Adipose tissue (tissue), 3 donors: ENCODE data around the gene PRSS36. TPM values are rescaled to one million over a fixed set of nuclear protein-coding genes. Genes with fewer than 3 reads are reported as not detected.
"Not testable (repeated sequence)": the region's sequence is repeated elsewhere in the genome, so short reads cannot be mapped to it uniquely, and the experiment has no call there.

Experiments
- H3K27ac ChIP-seq: one replicate; pipeline ENCODE4 v1.5.1; 2013; ENCODE audit warnings: low read depth, low read length
- WGBS, 3 donors: extraction: QIAGEN DNeasy Blood & Tissue Kit; methylation state at CpG; one replicate each; pipeline ENCODE4 v1.1.7; 2013; 5-methylcytosine and 5-hydroxymethylcytosine counted together
- polyA plus RNA-seq, 3 donors: library from polyadenylated mRNA; stranded (reverse); fragments of 200-250 nt; gene quantifications; one replicate each; pipeline ENCODE4 v1.2.3, GENCODE V29; 2013
- donor health status: healthy with polysubstance abuse.
- donor health status: Bipolar disorder and iron deficiency.
- donor health status: healthy.

Gene PRSS36
- polyA plus RNA-seq, 3 donors, result 2.4 to 3.8 (median 3.4) TPM

DNA sequence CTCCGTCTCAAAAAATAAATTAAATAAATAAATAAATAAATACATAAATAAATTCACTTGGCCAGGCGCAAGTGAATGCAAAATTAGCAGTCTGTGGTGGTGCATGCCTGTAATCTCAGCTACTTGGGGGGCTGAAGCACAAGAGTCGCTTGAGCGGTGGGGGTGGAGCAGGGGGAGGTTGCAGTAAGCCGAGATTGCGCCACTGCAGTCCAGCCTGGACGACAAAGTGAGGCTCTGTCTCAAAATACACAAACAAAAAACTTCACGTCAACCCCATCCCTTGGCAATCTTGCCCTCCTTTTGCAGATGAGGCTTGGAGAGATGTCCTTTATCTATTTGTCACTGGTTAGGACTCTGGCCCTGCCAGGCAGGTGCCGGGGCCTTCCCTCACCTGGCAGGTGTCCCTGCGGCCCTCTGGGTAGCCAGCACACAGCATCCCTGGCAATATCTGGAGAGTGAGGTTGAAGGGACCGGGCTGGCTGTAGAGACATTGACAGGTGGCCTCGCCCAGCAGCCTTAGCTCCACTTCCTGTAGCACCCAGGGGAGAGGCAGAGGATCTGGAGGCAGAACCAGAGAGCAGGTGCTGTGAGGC is 4.4 kb downstream of the PRSS36 start:
- H3K27ac ChIP-seq, result no peak overlapping the region
- WGBS, 3 donors, result 75 to 83% (median 79%) methylated on average over 12 of the region's 12 CpGs

- not testable (repeated sequence) for H3K27ac ChIP-seq
- WGBS, 3 donors, result 89 to 90% (median 89%) methylated on average over 7 of the region's 7 CpGs
Measured at GRCh38 chr16:31144418-31144817, 5.4 kb downstream of the PRSS36 start.

DNA sequence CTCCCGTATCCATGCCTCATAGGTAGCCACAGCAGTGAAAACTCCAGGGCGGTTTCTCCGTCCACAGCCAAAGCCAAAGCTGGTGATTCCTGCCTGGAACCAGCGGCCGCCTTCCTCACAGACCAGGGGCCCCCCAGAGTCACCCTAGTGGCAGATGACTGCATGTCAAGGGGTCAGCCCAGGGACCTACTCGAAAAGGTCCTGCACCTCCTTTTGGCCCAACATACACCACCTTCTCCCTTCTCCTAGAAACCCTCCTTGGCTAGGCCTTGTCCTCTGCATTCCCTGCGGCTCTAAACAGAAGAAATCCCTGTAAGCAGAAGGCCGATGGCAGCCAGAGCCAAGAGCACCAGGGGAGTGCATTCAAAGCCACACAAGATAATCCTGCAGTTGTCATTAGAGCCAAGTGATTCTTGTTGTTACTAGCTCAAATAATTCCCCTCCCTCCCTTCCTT is 6.1 kb downstream of the PRSS36 start:
- WGBS, 3 donors, result 86 to 96% (median 93%) methylated on average over 8 of the region's 8 CpGs
- no peak overlapping the region for H3K27ac ChIP-seq

DNA sequence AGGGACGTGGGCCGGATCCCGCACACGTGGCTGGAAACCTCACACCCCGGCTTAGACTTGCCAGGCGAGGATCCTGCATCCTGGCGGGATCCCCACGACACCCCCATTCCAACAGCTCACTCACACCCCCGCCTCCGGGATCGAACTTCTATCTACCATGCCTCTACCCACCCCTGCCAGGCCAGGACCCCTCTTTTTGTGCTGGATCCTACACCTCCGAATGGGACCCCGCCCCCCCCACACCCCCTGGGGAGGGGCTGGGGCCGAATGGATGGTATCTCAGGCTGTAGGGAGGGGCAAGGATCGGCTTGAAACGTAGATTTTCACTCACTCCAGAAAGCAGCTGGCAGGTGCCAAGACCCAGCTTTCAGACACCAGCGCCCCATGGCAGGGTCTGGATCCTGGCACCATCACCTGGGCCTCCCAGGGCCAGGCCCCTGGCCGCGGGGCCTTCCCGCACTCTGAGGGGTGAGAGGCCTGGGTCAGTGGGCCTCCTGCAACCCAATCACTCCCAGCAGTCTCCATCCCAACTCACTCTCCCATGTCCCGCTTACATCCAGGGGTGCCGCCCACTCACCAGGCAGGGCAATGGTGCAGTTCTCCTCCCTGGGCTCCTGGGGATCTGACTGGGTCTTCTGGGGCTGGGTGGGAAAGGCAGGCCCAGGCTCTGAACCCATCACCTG is 6.7 kb downstream of the PRSS36 start:
- H3K27ac ChIP-seq, result no peak overlapping the region
- 58 to 63% (median 58%) methylated on average over 20 to 22 of the region's 22 CpGs for WGBS, 3 donors

DNA sequence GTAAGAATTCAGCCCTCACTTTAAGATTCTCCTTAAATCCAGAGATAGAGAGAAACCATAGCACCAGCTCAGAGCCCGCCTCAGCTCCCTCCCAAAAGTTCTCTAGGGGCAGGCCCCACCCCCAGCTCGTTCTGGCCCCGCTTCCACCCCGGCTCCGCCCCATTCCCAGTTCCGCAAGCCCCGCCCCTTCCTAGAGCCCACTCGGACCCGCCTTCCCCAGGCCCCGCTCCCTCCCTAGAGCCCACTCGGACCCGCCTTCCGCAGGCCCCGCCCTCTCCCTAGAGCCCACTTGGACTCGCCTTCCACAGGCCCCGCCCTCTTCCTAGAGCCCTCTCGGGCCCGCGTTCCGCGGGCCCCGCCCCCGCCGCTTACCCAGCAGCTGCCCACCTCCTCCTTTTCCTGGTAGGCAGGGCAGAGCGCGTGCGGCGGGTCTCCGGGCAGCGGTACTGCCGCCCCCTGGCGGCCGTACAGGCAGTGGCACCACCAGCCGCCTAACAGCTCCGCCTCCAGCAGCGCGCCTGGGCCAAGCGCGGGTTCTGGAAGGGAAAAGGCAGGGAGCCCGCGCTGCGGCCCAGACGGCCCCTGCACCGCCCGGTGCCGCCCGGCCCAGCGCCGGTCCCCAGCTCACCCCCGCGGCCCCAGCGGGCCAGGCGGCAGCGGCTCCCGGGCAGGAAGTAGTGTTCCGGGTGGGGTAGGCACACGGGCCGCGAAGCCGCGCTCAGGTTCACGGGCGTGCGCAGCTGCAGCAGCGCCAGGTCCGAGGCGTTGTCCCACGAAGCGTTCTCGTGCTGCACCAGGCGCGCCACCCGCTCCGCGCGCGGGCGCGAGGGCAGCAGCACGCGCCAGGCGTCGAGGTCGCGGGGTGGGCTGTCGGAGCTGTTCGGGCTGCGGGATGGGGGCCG is 7.5 kb downstream of the PRSS36 start:
- no peak overlapping the region for H3K27ac ChIP-seq
- 3 to 5% (median 4%) methylated on average over 75 to 89 of the region's 89 CpGs for WGBS, 3 donors

- WGBS, 3 donors, result 16 to 29% (median 28%) methylated on average over 10 of the region's 10 CpGs
- no peak overlapping the region for H3K27ac ChIP-seq
Measured at GRCh38 chr16:31141489-31142108, 8.3 kb downstream of the PRSS36 start.

DNA sequence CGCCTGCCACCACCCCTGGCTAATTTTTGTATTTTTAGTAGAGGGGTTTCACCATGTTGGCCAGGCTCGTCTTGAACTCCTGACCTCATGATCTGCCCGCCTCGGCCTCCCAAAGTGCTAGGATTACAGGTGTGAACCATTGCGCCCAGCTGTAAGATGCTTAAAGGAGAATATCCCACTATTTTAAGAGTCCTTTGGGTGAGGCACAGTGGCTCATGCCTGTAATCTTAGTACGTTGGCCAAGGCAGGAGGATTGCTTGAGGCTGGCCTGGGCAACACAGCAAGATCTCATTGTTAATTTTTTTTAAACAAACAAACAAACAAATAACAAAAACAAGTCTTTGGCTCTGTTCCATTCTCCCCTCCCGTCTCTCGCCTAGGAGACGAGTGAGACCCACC is 8.8 kb downstream of the PRSS36 start:
- 88 to 92% (median 91%) methylated on average over 9 of the region's 9 CpGs for WGBS, 3 donors
- not testable (repeated sequence) for H3K27ac ChIP-seq

DNA sequence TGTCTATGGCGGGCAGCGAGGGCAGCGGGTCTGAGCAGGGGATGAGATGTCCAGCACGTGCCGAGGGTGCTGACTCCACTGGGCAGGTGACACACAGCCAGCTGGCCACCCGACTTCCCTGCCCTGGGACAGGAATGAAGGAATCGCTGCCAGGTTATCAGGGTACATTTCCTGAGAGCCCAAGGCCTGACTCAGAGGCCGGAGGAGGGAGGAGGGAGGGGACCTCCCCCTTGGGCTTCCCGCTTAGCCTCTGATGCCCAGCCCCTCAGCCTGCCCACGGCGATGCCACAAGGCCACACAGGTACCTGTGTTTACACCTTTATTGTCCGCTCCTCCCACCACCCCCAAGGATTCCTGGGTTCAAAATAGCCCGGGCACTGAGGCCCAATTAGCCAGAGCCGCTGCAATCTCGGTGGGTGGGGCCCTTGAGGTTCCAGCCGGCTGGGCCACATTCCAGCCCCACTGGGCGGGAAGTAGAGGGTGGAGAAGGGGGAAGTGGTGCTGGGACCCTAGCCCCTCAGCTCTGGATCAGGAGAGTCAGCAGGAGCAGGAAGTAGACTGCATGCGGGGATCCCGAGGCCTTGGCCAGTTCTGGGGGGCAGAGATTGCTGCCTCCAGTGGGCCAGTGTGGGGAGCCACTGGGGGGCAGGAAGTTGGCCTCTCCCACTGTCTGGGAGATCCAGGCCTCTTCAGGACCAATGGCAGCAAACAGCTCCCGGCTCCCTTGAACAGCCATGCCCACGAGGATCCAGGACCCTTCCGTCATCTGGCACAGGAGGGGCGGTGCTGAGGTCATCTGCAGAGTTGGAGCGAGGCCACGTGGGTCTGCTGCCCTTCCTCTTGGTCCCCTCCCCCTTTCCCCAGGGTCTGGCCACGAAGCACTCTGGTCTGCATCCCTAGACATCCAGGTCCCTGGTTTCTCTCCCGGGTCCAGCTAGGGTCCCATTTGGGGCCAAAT is 11.0 kb downstream of the PRSS36 start:
- 42 to 62% (median 56%) methylated on average over 26 to 27 of the region's 27 CpGs for WGBS, 3 donors

DNA sequence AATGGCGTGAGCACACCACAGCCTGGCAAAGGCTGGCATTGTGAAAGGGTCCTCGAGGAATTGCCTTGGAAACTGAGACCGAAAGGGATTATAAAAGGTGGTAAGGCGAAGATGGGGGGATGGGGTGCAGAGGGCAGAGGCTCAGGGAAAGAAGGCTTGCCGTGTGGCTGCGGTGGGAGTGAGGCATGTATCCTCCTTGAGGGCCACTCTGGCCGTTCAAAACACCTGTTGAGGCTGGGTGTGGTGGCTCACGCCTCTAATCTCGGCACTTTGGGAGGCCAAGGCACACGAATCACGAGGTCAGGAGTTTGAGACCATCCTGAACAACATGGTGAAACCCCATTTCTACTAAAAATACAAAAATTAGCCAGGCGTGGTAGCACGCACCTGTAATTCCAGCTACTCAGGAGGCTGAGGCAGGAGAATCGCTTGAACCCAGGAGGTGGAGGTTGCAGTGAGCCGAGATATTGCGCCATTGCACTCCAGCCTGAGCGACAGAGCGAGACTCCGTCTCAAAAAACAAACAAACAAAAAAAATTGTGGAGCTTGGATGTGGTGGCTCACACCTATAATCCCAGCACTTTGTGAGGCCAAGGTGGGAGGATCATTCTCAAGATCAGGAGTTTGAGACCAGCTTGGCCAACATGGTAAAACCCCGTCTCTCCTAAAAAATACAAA is 12.9 kb downstream of the PRSS36 start:
- H3K27ac ChIP-seq, result not testable (repeated sequence)
- 87 to 88% (median 88%) methylated on average over 20 of the region's 20 CpGs for WGBS, 3 donors

More for the DNA sequence above, 11.0 kb downstream of the PRSS36 start:
- no peak overlapping the region for H3K27ac ChIP-seq

GRCh38 chr16:31136287-31136662 is 13.6 kb downstream of the PRSS36 start:
- 80 to 90% (median 89%) methylated on average over 6 of the region's 6 CpGs for WGBS, 3 donors
- H3K27ac ChIP-seq, result no peak overlapping the region

DNA sequence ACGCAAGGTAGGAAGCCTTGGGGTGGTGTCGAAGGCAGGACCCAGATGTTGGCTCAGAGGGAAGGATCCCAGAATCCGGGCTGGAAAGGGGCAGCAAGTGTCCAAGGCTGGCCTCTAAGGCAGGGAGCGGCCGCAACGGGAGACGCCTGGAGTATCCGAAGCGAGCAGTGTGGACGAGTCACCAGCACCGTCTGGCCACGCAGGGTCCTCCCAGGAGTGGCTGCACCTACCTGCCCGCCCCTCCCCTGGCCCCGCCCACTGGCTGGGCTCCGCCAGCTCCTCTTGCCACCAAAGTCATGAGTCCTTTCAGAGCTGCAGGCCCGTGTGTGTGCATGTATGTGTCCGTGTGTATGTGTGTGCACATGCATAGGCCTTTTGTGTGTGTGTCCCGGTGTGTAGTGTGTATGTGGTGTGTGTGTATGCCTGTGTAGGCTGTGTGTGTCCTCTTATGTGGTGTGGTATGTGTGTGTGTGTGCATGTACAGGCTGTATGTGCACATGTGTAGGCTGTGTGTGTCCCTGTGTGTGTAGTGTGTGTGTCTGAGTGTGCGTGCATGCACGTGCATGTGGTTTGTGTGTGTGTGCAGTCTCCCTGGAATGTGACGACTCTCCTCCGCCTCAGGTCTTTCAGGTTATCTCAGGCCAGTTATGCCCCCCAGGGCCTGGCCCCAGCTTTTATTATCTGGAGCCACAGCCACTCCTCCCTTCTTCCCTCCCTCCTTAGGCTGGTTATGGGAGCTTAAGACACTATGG is 14.2 kb downstream of the PRSS36 start, which contains the start of gene PRSS8:
Gene PRSS8 (minus strand): TSS at position 193 of the 752 bp plus-strand sequence. CDS start 229 bp downstream, outside the sequence.
- 9 to 69% (median 61%) methylated on average over 22 of the region's 22 CpGs for WGBS, 3 donors
- H3K27ac ChIP-seq, result no peak within 1 kb of the TSS

GRCh38 chr16:31134625-31135534 is 15.0 kb downstream of the PRSS36 start:
- WGBS, 3 donors, result 15 to 39% (median 34%) methylated on average over 17 to 18 of the region's 18 CpGs
- no peak overlapping the region for H3K27ac ChIP-seq

GRCh38 chr16:31134091-31134571 is 15.7 kb downstream of the PRSS36 start:
- H3K27ac ChIP-seq, result no peak overlapping the region
- 14 to 35% (median 34%) methylated on average over 5 of the region's 5 CpGs for WGBS, 3 donors

GRCh38 chr16:31133046-31133501 is 16.8 kb downstream of the PRSS36 start:
- 67 to 93% (median 84%) methylated on average over 6 of the region's 6 CpGs for WGBS, 3 donors
- no peak overlapping the region for H3K27ac ChIP-seq

- H3K27ac ChIP-seq, result no peak overlapping the region
- 80 to 90% (median 89%) methylated on average over 20 of the region's 20 CpGs for WGBS, 3 donors
Measured at GRCh38 chr16:31132303-31132979, 17.4 kb downstream of the PRSS36 start.
